Right ventricle myocardium inferior (tissue), 1 donor: ENCODE measurements around the gene NEDD9. TPM values are rescaled to one million over a fixed set of nuclear protein-coding genes. Genes with fewer than 3 reads are reported as not detected.
A peak's percentile ranks its signal among the peaks of the same experiment; 100 is the strongest.

Source experiments
- ATAC-seq: fragments of 200-7000 bp; cut with Tn5 transposase; one replicate; pipeline ENCODE4 v1.9.1; 2020; ENCODE audit warnings: mild to moderate bottlenecking, moderate library complexity
- DNase-seq: peaks from one replicate; pipeline ENCODE4 v3.0.0; 2021; ENCODE audit errors: missing footprints
- intact Hi-C: fragments of 100-400 bp; cut with DNase I; formaldehyde crosslinking; loops from one replicate; pipeline ENCODE4 v1.11.0; 2022
- total RNA-seq: library from RNA; stranded (reverse); fragmentation: NEBNext Ultra II Directional; extraction: Animal tissue kit (Norgen Biotek cat#: 25700); gene quantifications from one replicate; pipeline ENCODE4 v1.2.1, GENCODE V29; 2021
- donor health status: DM: no; HTN: yes; CAD: no; lungs with severe emphysema.

NEDD9 gene
- total RNA-seq, 1 donor from 2014 or later, result 29.3 TPM

DNA sequence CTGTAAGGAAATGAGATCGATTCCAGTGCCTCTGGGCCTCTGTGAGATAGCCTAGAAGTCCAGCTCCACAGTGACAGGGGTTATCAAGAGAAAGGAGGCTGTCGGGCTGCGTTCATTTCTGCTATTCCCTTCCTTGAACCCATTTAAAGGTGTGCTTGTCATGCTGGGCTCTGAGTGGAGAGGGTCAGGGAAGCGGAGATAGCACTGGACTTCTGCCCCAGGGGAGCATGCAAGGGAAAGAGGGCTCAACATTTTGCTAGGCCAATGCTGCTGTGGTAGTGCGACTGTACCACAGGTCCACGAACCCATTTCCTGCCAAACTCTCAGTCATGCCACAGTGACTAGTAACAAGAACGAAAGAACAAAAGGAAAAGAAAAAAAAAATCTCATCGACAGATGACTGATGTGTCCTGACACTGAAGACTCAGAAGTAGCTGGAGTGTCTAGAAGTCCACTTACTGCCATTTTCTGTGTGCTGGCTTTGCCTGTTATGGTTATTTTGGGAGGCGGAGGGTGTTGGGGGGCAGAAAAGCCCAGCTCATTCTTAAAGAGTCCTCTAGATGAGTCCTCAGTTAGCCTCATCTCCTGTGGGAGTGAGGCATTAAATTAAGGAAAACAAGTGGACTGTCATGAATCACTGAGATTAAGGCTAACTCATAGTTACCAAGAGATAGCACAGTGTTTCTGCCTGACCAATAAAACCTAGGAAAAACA lies 8.1 kb downstream of the NEDD9 start:
- DNase-seq (no peak), ATAC-seq (no peak)
- intact Hi-C loops, result loop anchor here (5.0 kb wide), 1 partner anchor 198 kb away; no protein-coding TSS in a partner anchor

DNA sequence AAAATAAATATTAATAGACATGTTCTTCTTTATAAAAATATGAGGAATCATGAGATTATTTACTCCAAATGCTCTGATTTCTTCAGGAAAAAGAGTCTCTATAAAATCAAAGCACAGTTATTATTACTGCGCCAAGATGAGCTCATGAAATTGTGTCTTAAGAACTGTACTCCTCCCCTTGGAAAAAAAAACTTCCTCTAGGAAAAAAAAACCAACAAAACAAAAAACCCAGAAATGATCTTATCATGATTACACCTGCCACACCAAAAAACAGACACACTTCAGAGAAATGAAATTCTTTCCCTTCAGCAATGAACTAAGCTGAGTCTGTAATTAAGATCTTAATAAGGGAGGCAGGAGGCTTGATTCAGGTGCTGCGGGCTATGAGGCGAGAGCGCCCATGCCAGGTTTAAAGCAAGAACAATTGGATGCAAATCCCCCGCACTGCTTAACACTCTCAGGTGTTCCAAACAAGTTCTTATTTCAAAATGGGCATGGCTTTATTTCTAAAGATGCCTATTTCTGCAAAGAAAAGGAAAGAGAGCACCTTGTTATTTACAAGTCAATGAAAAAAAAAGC lies 9.1 kb downstream of the NEDD9 start:
- DNase-seq (no peak), ATAC-seq (no peak)
- intact Hi-C loops, result loop anchor here (5.0 kb wide), 1 partner anchor 199 kb away; no protein-coding TSS in a partner anchor

DNA sequence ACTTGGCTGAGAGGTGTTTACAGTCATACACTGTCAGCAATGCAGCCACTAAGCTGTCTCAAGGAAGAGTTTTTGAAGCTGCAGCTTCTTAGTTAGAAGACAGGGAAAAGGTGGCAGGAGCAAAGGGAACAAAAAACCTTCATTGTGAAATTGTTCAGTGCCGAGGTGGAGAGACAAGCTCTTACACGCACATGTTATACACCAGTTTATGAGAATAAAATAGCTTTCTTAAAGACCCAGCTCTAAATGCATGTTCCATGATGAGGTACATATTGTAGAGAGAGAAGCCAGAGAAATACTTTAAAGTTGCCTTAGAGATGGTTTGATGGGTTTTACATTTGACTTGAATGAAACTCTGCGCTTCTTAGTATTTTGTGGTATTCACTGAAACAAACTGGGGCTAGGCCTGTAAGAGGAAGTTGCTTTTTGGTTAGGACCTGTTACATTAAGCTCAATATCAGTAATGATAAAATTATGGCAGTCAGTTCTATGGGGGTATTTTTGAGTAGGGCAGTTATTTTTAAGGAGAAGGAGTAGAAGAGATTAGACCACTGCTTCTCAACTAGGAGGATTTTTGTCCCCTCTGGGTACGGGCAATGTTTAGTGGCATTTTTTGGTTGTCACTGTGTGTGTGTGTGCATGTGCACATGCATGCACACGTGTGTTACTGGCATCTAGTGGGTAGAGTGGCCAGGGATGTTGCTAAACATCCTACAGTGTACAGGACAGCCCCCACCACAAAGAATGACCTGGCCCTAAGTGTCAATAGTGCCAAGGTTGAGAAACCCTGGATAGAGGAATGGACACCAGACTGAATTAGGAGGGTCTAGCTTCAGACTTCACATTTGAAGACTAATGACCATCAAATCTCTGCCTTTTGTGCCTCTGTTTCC lies 9.8 kb downstream of the NEDD9 start:
- DNase-seq (no peak), ATAC-seq (no peak)
- intact Hi-C loops, result loop anchor here (5.0 kb wide), 1 partner anchor 200 kb away; no protein-coding TSS in a partner anchor

DNA sequence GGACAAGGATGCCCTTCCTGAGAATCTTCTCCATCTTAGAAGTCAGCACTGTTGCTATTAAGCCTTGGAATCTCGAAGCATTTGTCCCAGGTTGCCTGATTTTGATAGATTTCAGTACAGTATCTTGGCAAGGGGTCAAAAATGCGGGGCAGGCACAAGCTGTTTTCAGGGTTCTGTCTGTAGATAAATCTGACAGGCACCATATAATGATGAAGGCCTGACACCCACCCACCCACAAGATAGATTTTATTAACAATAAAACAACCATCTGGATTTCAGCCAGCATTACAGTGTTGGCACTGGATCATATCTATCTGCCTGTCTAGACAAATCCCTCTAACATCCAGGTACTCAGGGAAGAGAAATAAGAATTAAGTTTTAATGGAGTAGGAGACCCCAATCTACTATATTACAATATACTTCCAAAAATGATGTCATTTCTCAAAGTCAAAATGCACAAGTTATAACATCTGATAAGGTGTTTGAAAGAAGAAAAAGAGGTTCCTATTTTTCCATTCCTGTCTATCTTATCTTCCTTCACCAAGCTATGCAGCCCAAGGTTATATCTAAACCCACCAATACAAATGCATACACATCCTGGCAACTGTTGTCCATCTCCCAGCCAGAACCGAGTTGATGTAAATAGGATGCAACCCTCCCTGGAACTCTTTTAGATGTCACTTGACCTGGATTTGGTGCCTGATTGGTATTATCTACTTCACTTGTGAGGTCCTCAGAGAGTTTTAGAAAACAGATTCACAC lies 10.7 kb downstream of the NEDD9 start:
- no peak for ATAC-seq
- intact Hi-C loops, result loop anchor here (5.0 kb wide), 1 partner anchor 200 kb away; no protein-coding TSS in a partner anchor
- DNase-seq, result no peak

DNA sequence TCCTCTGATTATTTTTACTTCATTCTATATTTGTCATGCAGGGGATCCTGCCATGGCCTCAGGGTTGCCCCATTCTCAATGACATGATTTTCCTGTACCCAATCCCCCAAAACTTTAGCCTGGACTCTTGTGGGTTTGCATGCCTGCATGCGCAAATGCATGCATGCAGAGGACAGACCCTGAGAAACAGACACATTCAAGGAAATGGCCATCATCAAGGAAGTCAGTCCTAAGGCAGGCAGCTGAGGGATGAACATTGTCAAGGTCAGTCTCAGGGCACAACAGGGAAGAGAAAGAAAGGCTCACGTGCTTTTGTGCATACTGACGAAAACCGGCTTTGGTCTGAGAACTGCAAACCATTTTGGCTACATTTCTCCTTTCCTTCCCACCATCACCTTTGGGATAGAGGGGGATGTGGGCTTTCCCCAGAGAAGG lies 13.1 kb downstream of the NEDD9 start:
- no peak for ATAC-seq
- no peak for DNase-seq
- intact Hi-C loops, result no loop called here

DNA sequence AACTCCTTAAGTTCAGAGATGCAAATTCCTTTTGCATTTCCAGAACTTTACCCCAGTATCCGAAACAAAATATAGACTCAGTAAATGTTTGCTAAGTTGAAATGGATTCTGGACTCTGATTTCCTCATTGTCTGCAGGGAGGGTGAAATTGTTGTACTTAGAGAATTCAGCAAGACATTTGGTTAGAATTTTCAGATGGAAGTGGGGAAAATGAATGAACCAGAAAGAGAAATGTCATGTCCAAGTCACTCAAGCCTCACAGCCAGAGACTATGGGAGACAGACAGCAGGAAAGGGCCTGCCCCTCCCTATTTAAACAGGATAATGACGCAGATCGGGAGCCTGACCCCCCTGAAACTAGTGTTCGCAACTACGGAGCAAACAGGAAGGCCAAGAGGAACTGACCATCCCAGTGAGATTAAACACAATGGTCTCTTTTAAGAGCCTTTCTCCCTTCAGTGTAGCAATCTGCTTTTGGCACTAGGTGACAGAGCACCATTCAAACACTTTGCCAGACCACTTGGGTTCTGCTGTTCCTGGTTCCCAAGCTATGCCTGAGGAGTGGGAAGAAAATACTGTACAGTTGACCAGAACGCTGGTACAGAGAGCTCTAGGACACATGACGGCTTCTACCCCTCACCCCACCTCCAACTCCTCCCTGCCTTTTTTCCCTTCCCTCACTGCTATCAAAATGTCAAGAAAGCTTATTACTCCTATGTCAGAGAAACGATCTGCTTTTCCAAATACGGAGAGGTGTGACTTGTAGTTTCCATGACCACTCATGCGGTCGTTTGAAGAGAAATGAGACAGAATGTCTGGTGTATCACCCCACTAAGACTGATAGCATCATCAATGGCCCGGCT lies 13.7 kb downstream of the NEDD9 start:
- DNase-seq, result no peak
- intact Hi-C loops, result no loop called here

DNA sequence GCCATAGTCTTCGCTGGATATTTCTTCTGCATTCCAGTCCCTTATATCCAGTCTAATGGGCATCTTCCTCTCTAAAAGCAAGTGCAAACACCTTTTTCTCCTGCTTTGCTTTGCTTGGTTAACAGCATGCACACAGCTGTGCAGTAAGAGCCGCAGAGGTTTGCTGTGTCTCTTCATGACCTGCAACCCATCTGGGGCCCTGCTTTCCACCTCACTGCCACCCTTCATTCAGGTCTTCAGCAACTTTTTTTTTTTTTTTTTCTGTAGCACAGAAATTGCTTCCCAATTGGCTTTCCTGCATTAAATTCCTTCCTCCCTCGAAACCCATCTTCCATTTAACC lies 14.4 kb downstream of the NEDD9 start:
- intact Hi-C loops, result no loop called here
- ATAC-seq (no peak), DNase-seq (no peak)

More for the DNA sequence above, 13.7 kb downstream of the NEDD9 start:
- peak; percentile 89 for ATAC-seq

DNA sequence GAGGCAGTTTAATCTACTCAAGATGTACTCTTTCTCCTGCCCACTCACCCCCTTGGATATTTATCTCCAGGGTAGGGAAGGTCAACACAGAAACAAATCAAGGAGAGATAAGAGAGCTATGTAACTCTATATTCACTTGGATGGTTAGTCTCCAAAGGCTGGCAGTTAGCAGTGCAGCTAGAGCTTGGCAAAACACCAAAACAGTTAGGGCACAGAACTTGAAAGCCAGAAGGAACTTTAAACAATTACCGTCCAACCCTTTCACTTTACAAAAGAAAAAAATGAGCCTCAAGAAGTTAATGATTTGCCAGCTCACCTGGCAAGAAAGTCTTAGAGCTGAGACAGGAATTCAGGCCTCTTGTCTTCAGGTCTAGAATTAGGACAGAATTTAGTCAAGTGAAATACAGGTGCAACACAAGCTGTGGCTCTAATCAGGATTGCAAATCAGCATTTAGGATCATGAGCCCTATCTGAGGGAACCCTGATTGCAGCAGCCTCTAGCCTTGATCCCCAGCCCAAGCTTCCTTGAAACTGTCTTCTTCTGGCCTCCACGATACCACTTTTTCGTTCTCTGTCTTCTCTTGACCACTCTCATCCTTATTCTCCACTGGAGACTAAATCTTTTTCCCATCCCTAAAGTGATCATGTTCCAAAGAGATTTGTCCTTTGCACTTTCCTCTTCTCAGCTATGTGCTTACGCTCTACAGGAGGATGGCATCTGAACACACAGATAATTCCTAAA lies 14.9 kb downstream of the NEDD9 start:
- DNase-seq, result no peak
- ATAC-seq, result no peak
- intact Hi-C loops, result no loop called here

DNA sequence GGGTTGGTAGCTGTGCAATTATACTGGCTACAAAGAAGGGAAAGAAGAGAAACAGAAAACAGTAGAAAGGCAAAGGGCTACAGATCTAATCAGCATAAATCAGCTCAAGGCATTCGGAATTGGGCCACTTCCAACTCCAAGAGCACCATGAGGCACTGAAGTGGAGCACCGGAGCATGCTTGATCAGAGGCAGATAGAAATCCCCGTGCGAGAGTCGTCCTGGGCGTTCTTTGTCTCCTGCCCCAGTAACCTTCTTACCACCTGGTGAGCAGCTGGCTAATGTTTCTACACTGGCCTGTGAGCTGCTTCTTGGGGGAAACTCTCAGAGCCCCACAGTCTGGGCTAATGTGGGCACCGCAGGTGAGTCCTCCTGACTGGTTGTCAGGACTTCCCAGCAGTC lies 16.7 kb downstream of the NEDD9 start:
- intact Hi-C loops, result no loop called here
- DNase-seq (no peak), ATAC-seq (no peak)

DNA sequence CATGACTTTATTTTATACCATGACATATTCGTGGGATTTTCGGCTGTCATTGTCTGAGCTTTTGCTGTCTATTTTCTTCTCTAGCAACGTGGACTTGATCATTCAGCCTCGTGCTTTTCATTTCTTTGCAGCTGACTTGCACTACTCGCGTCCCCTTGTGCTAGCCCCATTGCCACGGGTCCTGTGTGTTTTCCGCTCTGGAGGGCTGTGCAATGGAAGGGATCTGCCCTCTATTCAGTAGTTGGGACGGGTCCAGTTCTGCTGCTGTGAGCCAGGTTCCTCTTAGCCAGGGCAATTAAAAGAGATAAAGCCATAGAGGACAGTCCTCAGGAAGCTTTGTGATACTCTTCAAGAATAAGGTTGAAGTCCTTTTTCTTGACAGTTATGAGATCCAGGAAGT lies 17.6 kb downstream of the NEDD9 start:
- intact Hi-C loops, result loop anchor here (5.0 kb wide), 2 partner anchors 38 to 152 kb away; no protein-coding TSS in a partner anchor
- no peak for ATAC-seq
- DNase-seq, result no peak

DNA sequence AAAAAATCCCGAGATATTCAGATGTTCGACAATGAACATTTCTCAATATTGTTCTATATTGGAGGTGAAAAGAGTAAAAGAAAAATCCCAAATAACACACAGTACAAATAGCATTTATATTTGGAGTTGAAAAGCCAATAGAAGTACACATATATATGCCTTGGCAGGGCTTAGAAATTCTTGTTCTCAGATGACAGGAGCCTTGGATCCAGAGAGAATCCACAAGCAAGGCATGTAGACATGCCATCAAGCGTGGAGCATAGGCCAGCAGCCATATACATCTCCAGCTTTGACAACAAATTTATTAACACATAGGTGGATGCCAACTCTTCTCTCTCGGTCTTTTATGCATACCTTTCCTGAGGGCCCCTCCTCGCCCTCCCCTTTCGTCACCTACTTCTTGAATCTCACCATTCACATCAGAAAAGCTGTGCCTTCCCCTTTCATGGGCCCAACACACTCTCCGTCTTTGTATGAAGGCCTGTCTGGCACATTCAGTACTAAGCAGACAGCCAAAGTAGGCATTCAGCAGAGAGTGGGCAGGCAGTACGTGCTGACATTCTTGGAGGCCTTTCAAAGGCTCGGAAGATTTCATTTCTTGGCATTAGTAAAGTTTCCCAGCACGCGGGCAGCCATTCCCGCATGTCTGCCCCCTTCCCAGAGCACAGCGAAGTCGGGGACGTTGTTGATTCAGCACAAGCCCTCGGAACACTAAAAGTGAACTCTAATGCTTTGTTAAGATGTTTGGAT lies 18.2 kb downstream of the NEDD9 start:
- ATAC-seq (peak; percentile 41), DNase-seq (no peak)
- intact Hi-C loops, result loop anchor here (5.0 kb wide), 2 partner anchors 37 to 153 kb away; no protein-coding TSS in a partner anchor

DNA sequence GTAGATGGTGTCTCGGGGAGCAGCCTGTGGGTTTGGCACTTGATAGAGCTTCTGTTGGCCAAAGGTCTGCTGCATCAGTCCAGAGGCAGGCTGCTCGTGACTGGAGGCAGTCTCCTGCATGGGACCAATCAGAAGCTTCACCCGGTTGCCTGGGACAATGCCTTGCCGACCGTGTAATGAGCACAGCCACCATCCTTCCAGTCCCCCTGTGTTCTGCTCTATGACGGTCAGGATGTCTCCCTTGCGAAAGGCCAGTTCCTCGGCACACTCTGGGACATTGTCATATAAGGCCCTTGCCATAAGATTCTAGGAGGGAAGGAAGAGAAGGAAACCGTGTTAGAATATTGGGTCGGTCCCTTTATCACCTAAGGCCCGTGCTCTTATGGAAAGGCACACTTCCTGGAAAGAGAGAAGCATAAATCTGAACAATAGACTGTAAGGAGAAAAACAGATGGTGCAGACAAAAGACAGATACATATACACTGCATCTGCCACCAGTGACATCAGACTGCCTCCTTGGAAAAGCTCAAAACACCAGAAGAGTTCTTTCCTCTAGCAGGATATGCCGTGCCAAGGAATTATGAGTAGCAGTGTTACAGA lies 18.9 kb downstream of the NEDD9 start:
- peak; percentile 6 for ATAC-seq
- DNase-seq, result no peak
- intact Hi-C loops, result loop anchor here (2.0 to 5.0 kb wide), 3 partner anchors 19 to 154 kb away; partner anchors contain the start of gene NEDD9

DNA sequence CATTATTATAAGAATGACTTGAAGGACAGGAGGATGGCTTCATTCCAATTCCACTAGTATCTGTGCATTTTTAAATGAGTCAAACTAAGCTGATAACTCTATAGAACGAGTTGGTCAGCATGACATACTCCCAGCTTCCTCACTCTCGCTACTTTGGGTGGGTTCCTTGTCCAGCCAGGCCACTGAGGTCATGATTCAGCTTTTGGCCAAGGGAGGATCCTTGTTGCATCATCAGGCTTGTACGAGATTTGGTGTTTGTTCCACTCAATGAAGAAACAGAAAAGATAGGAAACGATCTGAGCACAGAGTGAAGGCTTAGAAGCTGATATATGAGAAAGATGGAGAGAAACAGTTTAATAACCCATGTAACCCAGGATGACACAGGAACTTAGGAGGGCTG lies 19.8 kb downstream of the NEDD9 start:
- intact Hi-C loops, result loop anchor here (2.0 to 5.0 kb wide), 3 partner anchors 20 to 155 kb away; partner anchors contain the start of gene NEDD9
- peak; percentile 71 for ATAC-seq
- no peak for DNase-seq

DNA sequence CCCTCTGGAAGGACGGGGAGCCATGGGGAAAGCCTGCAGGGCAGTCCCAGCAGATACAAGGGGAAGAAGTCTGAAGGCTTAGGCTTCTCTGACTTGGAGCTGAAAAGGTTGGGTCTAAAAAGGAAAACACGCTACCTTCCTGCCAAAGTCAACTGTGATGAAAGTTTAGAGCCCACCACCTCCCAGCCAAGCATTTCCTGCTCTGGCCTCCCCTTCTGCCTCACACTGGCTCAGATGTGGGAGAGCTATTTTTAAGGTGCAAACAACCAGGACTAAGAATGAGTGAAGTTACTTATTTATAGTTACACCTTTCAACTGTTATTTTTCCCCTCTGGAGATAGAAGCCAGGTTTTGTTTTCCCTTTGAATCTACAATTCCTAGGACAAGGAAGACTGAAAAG lies 21.2 kb downstream of the NEDD9 start:
- intact Hi-C loops, result loop anchor here (5.0 kb wide), 2 partner anchors 34 to 156 kb away; no protein-coding TSS in a partner anchor
- ATAC-seq (no peak), DNase-seq (no peak)

DNA sequence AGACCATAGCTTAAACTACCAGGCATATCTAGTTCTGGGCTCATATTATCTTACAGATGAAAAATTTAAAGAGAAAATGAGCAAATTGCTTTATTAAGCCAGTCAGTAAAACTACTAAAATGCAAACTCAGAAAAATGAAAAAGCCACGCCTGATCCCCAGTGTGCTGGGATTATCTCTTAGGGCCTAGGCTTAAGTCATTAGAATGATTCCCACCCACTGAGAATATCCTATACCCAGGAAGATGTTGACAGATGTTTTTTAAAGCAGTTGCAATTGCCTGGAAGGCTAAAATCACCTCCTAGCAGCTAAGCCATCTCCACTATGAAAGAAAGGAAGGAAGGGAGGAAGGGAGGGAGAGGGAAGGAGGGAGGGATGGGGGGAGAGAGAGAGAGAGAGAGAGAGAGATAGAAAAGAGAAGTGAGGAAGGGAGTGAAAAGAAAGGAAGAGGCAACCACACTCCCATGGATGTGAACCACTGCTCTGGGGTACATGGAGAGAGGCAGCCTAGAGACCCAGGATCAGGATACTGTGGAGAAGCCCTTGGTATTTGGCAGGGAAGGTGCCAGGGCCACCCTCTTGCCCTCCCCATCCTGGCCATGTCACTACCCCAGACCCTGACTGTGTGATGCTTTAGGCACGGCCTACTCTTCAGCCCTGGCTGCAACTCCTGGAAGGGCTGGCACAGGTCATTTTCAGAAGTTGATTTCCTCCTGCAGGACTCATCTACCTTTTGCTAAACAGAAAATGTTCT lies 21.9 kb downstream of the NEDD9 start:
- DNase-seq (no peak), ATAC-seq (peak; percentile 35)
- intact Hi-C loops, result loop anchor here (5.0 kb wide), 2 partner anchors 33 to 157 kb away; no protein-coding TSS in a partner anchor
